ENCODE measurements around the gene APOBEC2.

- no peak for TF ChIP-seq CTCF (IDR thresholded peaks at IDR 0.05 in 2 of 3, conservative IDR thresholded peaks at IDR 0.05 in 1 of 3; ENCODE audit: insufficient read depth in 2 of 3, low read depth in 1 of 3, low read length in 3 of 3)
- no peak for TF ChIP-seq POLR2AphosphoS5 (IDR thresholded peaks at IDR 0.05; ENCODE audit: control insufficient read depth, insufficient read depth, low read depth, low read length)
- TF ChIP-seq ZC3H11A (IDR thresholded peaks at IDR 0.05; ENCODE audit: low read depth, low read length), result no peak
- no peak for TF ChIP-seq LARP7 (IDR thresholded peaks at IDR 0.05)
- no peak for TF ChIP-seq POLR2A (conservative IDR thresholded peaks at IDR 0.05)
- TF ChIP-seq NCOR1 (IDR thresholded peaks at IDR 0.05), result no peak
- no peak for TF ChIP-seq E2F1 (CRISPR knock-in tag; IDR thresholded peaks at IDR 0.05)
- TF ChIP-seq REST (IDR thresholded peaks at IDR 0.05; ENCODE audit: borderline replicate concordance), result no peak
- no peak for TF ChIP-seq REST (CRISPR knock-in tag; IDR thresholded peaks at IDR 0.05; ENCODE audit: low read depth)
Observed at GRCh38 chr6:41040940-41041536, 12.0 kb upstream of the APOBEC2 start.

Data from K562 (cell line).